Spleen (tissue), 11 donors: ENCODE data around the gene ARL5B. TPM values are rescaled to one million over a fixed set of nuclear protein-coding genes. Genes with fewer than 3 reads are reported as not detected.

Source experiments
- DNase-seq: peaks from one replicate; pipeline ENCODE4 v3.0.0-alpha.2; 2020
- H3K27ac ChIP-seq, 8 donors: fragments of 200-600 bp; sonication (generic) in 7 of 8; 1 replicate in 4 of 8; 2 replicates in 4 of 8; pipeline versions ENCODE4 v1.5.0 to v1.8.0; 2016 to 2021; ENCODE audit warnings: inconsistent platforms in 4 of 8, mild to moderate bottlenecking in 4 of 8, moderate library complexity in 1 of 8
- H3K27me3 ChIP-seq, 7 donors: fragments of 200-600 bp; sonication (generic) in 6 of 7; replicated peaks in 1 of 7; 1 replicate in 4 of 7; 2 replicates in 3 of 7; pipeline versions ENCODE4 v1.5.0 to v1.8.0; 2016 to 2021; ENCODE audit warnings: inconsistent platforms in 3 of 7, mild to moderate bottlenecking in 1 of 7
- H3K36me3 ChIP-seq, 6 donors: fragments of 200-600 bp; sonication (generic) in 5 of 6; 1 replicate in 4 of 6; 2 replicates in 2 of 6; pipeline versions ENCODE4 v1.5.0 to v1.8.0; 2016 to 2021; ENCODE audit warnings: inconsistent platforms in 2 of 6
- H3K4me1 ChIP-seq, 6 donors: fragments of 200-600 bp; sonication (generic) in 5 of 6; 1 replicate in 3 of 6; 2 replicates in 3 of 6; pipeline versions ENCODE4 v1.5.0 to v1.8.0; 2016 to 2021; ENCODE audit warnings: inconsistent platforms in 3 of 6
- H3K4me3 ChIP-seq, 8 donors: fragments of 200-600 bp; sonication (generic) in 7 of 8; 1 replicate in 4 of 8; 2 replicates in 4 of 8; pipeline versions ENCODE4 v1.5.0 to v1.8.0; 2016 to 2021; ENCODE audit warnings: inconsistent platforms in 4 of 8, mild to moderate bottlenecking in 4 of 8, moderate library complexity in 2 of 8
- H3K9me3 ChIP-seq, 8 donors: fragments of 200-600 bp; sonication (generic) in 7 of 8; 1 replicate in 4 of 8; 2 replicates in 4 of 8; pipeline versions ENCODE4 v1.5.0 to v1.8.0; 2016 to 2021; ENCODE audit warnings: inconsistent platforms in 4 of 8
- CTCF ChIP-seq, 11 experiments: fragments of 200-600 bp in 7 of 11; fragments of 450-650 bp in 4 of 11; sonication (generic) in 4 of 11; IDR thresholded peaks in 8 of 11; conservative IDR thresholded peaks in 3 of 11; 1 replicate in 7 of 11; 2 replicates in 4 of 11; pipeline versions ENCODE4 v1.4.0 to v1.8.0; 2016 to 2021; ENCODE audit warnings: antibody characterized with exemption in 11 of 11, inconsistent platforms in 4 of 11, mild to moderate bottlenecking in 1 of 11
- POLR2A ChIP-seq, 3 donors: fragments of 450-650 bp; IDR thresholded peaks; one replicate each; pipeline ENCODE4 v1.5.1; 2017; ENCODE audit warnings: antibody characterized with exemption in 3 of 3, mild to moderate bottlenecking in 1 of 3
- POLR2AphosphoS5 ChIP-seq, 3 donors: sonication (generic); formaldehyde crosslinking; IDR thresholded peaks; one replicate each; pipeline ENCODE4 v1.5.1; 2017; ENCODE audit warnings: antibody characterized with exemption in 3 of 3
- WGBS, 5 donors: extraction: QIAGEN DNeasy Blood & Tissue Kit in 3 of 5; methylation state at CpG; one replicate each; pipeline versions ENCODE4 v1.1.5 to v1.1.7; 2013 to 2018; 5-methylcytosine and 5-hydroxymethylcytosine counted together
- intact Hi-C: fragments of 100-400 bp; cut with DNase I; formaldehyde crosslinking; loops from one replicate; pipeline ENCODE4 v1.15.0; 2023; ENCODE audit warnings: low total_unique reads
- polyA plus RNA-seq, 3 donors: library from polyadenylated mRNA; stranded (reverse); fragments of 200-250 nt; gene quantifications; one replicate each; pipeline ENCODE4 v1.2.1, GENCODE V29; 2013
- total RNA-seq, 7 donors: library from RNA; depleted of rRNA in 3 of 7; stranded (reverse); fragments of >200 nt in 3 of 7; fragmentation: NEBNext Ultra II Directional in 4 of 7; extraction: Animal tissue kit (Norgen Biotek cat#: 25700) in 4 of 7; gene quantifications; one replicate each; pipeline versions ENCODE4 v1.1.0 to v1.2.1, GENCODE V29; 2016 to 2021
- donor health status: healthy with polysubstance abuse.
- donor health status: DM: no; HTN: no; CAD: no; lungs with moderate emphysema.
- donor health status: DM: no; HTN: no; CAD: no.
- donor health status: Bipolar disorder and iron deficiency.
- donor health status: healthy.
- donor health status: DM: no; HTN: no; CAD: no.
- donor health status: DM: yes; HTN: yes; CAD: no.

ARL5B gene
- total and polyA plus RNA-seq, 10 donors: 1.7 to 18.3 (median 11.3) TPM

GRCh38 chr10:18660816-18661431, 1.7 kb downstream of the ARL5B start:
- no peak for DNase-seq
- Histone ChIP-seq H3K4me1 (peaks cover 24 to 75% (median 39%) of the 10 kb centered on the region in 6 donors), H3K27ac (peak overlapping the region in 1 of 8 donors; percentile 97), H3K27me3 (no peaks in the 10 kb centered on the region), H3K36me3 (peaks cover 0 to 14% (median 0%) of the 10 kb centered on the region in 6 donors), H3K9me3 (no peaks in the 10 kb centered on the region), H3K4me3 (peak overlapping the region in 6 of 8 donors; percentile 75 to 97 (median 90))
- no peak for TF ChIP-seq POLR2AphosphoS5 (IDR thresholded peaks at IDR 0.05)
- TF ChIP-seq POLR2A (IDR thresholded peaks at IDR 0.05): no peak
- no peak for TF ChIP-seq CTCF (IDR thresholded peaks at IDR 0.05 in 8 of 11, conservative IDR thresholded peaks at IDR 0.05 in 3 of 11)
- 86 to 91% (median 89%) methylated on average over 19 of the region's 19 CpGs for WGBS, 5 donors
- intact Hi-C loops: no loop called here

DNA sequence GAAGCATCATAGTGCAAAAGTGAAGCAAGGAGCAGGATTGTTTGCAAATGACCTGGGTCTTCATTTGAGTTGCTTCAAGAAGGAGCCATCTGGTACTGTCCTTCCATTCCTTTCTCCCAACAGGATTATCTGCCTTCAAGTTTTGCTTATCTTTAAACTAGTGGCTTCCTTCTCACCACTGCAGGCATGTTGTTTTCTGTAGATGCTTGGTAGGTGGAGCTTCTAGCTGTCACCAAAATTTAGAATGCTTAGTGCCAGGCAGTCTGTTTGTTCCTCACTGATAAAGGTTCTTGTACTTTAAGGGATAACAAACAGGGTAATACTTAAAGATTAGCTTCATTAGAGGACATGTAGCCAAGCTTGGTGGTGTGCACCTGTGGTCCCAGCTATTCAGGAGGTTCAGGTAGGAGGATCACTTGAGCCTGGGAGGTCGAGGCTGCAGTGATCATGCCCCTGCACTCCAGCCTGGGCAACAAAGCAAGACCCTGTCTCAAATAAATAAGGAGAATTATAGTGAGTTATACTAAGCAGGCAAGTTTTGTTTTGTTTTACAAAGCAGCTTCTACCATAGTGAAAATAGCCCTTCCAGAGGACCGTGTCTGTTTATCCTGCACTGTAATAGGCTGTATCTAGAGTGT, 5.7 kb downstream of the ARL5B start:
- no peak overlapping the region for H3K27ac ChIP-seq
- H3K4me1 ChIP-seq: peaks cover 22 to 62% (median 30%) of the 10 kb centered on the region in 6 donors

GRCh38 chr10:18665815-18666558, 6.8 kb downstream of the ARL5B start:
- TF ChIP-seq CTCF (IDR thresholded peaks at IDR 0.05 in 8 of 11, conservative IDR thresholded peaks at IDR 0.05 in 3 of 11) (no peak), POLR2A (IDR thresholded peaks at IDR 0.05) (no peak), POLR2AphosphoS5 (IDR thresholded peaks at IDR 0.05) (no peak)
- intact Hi-C loops: no loop called here
- no peaks in the 10 kb centered on the region for H3K9me3 ChIP-seq
- no peak overlapping the region for H3K27ac ChIP-seq
- H3K4me1 ChIP-seq: peaks cover 12 to 52% (median 21%) of the 10 kb centered on the region in 6 donors
- peaks cover 0 to 57% (median 25%) of the 10 kb centered on the region in 6 donors for H3K36me3 ChIP-seq
- DNase-seq: no peak
- H3K27me3 ChIP-seq: no peaks in the 10 kb centered on the region
- WGBS, 5 donors: 59 to 83% (median 75%) methylated on average over 3 of the region's 3 CpGs
- no peak overlapping the region for H3K4me3 ChIP-seq

More for the DNA sequence above, 5.7 kb downstream of the ARL5B start:
- 91 to 97% (median 95%) methylated on average over 2 of the region's 2 CpGs for WGBS, 5 donors
- TF ChIP-seq POLR2AphosphoS5 (IDR thresholded peaks at IDR 0.05) (no peak), CTCF (IDR thresholded peaks at IDR 0.05 in 8 of 11, conservative IDR thresholded peaks at IDR 0.05 in 3 of 11) (no peak), POLR2A (IDR thresholded peaks at IDR 0.05) (no peak)
- Histone ChIP-seq H3K4me3 (no peak overlapping the region), H3K36me3 (peaks cover 0 to 46% (median 15%) of the 10 kb centered on the region in 6 donors), H3K27me3 (no peaks in the 10 kb centered on the region), H3K9me3 (no peaks in the 10 kb centered on the region)
- DNase-seq: no peak
- intact Hi-C loops: no loop called here

DNA sequence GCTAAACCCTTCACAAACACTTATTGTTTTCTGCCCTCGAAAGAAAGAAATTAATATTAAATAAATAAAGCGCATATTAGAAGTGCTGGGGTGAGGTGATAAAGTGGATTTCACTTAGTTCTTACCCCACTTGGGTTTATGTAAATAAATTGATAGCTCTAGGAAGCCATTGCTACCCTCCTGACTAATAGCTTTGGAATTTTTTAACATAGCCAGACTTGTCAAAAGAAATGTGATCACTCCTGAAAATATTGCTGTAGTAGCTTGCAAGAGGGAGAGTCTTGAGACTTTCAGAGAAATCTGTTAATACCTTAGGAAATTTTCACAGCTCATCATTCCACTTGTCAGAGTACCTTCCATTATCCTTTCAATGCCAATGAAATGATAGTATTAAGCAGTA, 7.6 kb downstream of the ARL5B start:
- Histone ChIP-seq H3K27ac (no peak overlapping the region), H3K4me1 (peaks cover 4 to 44% (median 13%) of the 10 kb centered on the region in 6 donors), H3K27me3 (no peaks in the 10 kb centered on the region), H3K4me3 (no peak overlapping the region), H3K36me3 (peaks cover 0 to 65% (median 33%) of the 10 kb centered on the region in 6 donors), H3K9me3 (no peaks in the 10 kb centered on the region)
- no peak for DNase-seq
- WGBS, 5 donors: 91 to 98% (median 93%) methylated on average over 2 of the region's 2 CpGs
- intact Hi-C loops: no loop called here
- no peak for TF ChIP-seq CTCF (IDR thresholded peaks at IDR 0.05 in 8 of 11, conservative IDR thresholded peaks at IDR 0.05 in 3 of 11)
- TF ChIP-seq POLR2AphosphoS5 (IDR thresholded peaks at IDR 0.05): no peak
- TF ChIP-seq POLR2A (IDR thresholded peaks at IDR 0.05): no peak
